Calu3 (cell line): ENCODE data around the gene FAM131A. TPM values are rescaled to one million over a fixed set of nuclear protein-coding genes. Genes with fewer than 3 reads are reported as not detected.

Source experiments
- BruUV-seq: library from RNA; stranded (reverse); fragments of 400-500 nt; replicated peaks from 2 replicates; lab custom pipeline; 2021; lab: Mats Ljungman, UMichigan
- CTCF ChIA-PET: fragments of 300-600 bp; sonication (Branson Sonifier 250); formaldehyde crosslinking; loops from one replicate; lab custom pipeline; 2022; ENCODE audit warnings: antibody characterized with exemption; lab: Charles Lee
- DNase-seq: peaks from one replicate; pipeline ENCODE4 v3.0.0; 2022
- H3K27ac Mint-ChIP-seq: one replicate; pipeline ENCODE4 v1.8.0; 2022; ENCODE audit warnings: mixed read lengths; ENCODE audit not compliant: unreplicated experiment
- H3K27me3 Mint-ChIP-seq: one replicate; pipeline ENCODE4 v1.8.0; 2022; ENCODE audit warnings: mixed read lengths; ENCODE audit not compliant: unreplicated experiment
- H3K36me3 Mint-ChIP-seq: one replicate; pipeline ENCODE4 v1.8.0; 2022; ENCODE audit warnings: mild to moderate bottlenecking, moderate library complexity, mixed read lengths; ENCODE audit not compliant: insufficient read depth, unreplicated experiment
- H3K4me1 Mint-ChIP-seq: one replicate; pipeline ENCODE4 v1.8.0; 2022; ENCODE audit warnings: mild to moderate bottlenecking, low read depth, mixed read lengths; ENCODE audit not compliant: unreplicated experiment
- H3K4me3 Mint-ChIP-seq: one replicate; pipeline ENCODE4 v1.8.0; 2022; ENCODE audit warnings: mild to moderate bottlenecking, low read depth, moderate library complexity, mixed read lengths; ENCODE audit not compliant: unreplicated experiment
- H3K9me3 Mint-ChIP-seq: one replicate; pipeline ENCODE4 v1.8.0; 2022; ENCODE audit warnings: low read depth, mixed read lengths; ENCODE audit not compliant: unreplicated experiment
- CTCF ChIP-seq: fragments of 200-600 bp; IDR thresholded peaks from one replicate; pipeline ENCODE4 v1.8.0; 2022; ENCODE audit warnings: antibody characterized with exemption; ENCODE audit not compliant: unreplicated experiment
- intact Hi-C: fragments of 100-400 bp; cut with micrococcal nuclease; formaldehyde crosslinking; loops from one replicate; pipeline ENCODE4 v1.10.0; 2022; ENCODE audit not compliant: unreplicated experiment
- total RNA-seq: library from RNA; stranded (reverse); gene quantifications from 2 replicates; pipeline ENCODE4 v1.2.3, GENCODE V29; 2022

The FAM131A gene
- total RNA-seq, 1 experiment from 2014 or later = 24.4 TPM

- CTCF ChIA-PET = interaction anchor here (0.9 kb wide), 1 partner anchor 29 kb away, joined by 3 read pairs; no protein-coding TSS in a partner anchor
- Mint-ChIP-seq H3K27me3 (no peaks in the 10 kb centered on the region), H3K4me3 (peak overlapping the region; percentile 8), H3K27ac (peak overlapping the region; percentile 43), H3K36me3 (peaks cover 90% of the 10 kb centered on the region), H3K9me3 (no peaks in the 10 kb centered on the region), H3K4me1 (peaks cover 52% of the 10 kb centered on the region)
- intact Hi-C loops = no loop called here
- no TSS peak for BruUV-seq
- DNase-seq = peak; percentile 53
- no peak for TF ChIP-seq CTCF
Measured at GRCh38 chr3:184334470-184335158, 2.8 kb upstream of the FAM131A start.

- peaks cover 83% of the 10 kb centered on the region for H3K36me3 Mint-ChIP-seq
- H3K27me3 Mint-ChIP-seq = no peaks in the 10 kb centered on the region
Measured at GRCh38 chr3:184335291-184335660, 2.1 kb upstream of the FAM131A start.

GRCh38 chr3:184335661-184336546 is 1.5 kb upstream of the FAM131A start:
- peak; percentile 97 for DNase-seq
- Mint-ChIP-seq H3K9me3 (no peaks in the 10 kb centered on the region), H3K27ac (peak overlapping the region; percentile 43), H3K36me3 (peaks cover 77% of the 10 kb centered on the region), H3K27me3 (no peaks in the 10 kb centered on the region), H3K4me1 (peaks cover 52% of the 10 kb centered on the region), H3K4me3 (peak overlapping the region; percentile 86)
- TSS peak; percentile 26 for BruUV-seq
- no peak for TF ChIP-seq CTCF
- CTCF ChIA-PET = interaction anchor here (0.6 to 0.9 kb wide), 2 partner anchors 10 to 31 kb away, joined by 3 read pairs; no protein-coding TSS in a partner anchor
- intact Hi-C loops = no loop called here

More at GRCh38 chr3:184335291-184335660, 2.1 kb upstream of the FAM131A start:
- no peak for DNase-seq
- H3K27ac Mint-ChIP-seq = peak overlapping the region; percentile 43
- BruUV-seq = no TSS peak
- intact Hi-C loops = no loop called here
- H3K4me1 Mint-ChIP-seq = peaks cover 48% of the 10 kb centered on the region
- TF ChIP-seq CTCF = no peak
- CTCF ChIA-PET = interaction anchor here (0.6 to 0.9 kb wide), 2 partner anchors 10 to 30 kb away, joined by 3 read pairs; no protein-coding TSS in a partner anchor
- peak overlapping the region; percentile 86 for H3K4me3 Mint-ChIP-seq
- no peaks in the 10 kb centered on the region for H3K9me3 Mint-ChIP-seq

- intact Hi-C loops = no loop called here
- Mint-ChIP-seq H3K27me3 (no peaks in the 10 kb centered on the region), H3K27ac (peak overlapping the region; percentile 43), H3K36me3 (peaks cover 69% of the 10 kb centered on the region), H3K9me3 (no peaks in the 10 kb centered on the region), H3K4me1 (peaks cover 56% of the 10 kb centered on the region), H3K4me3 (peak overlapping the region; percentile 86)
- CTCF ChIA-PET = interaction anchor here (1.7 kb wide), 1 partner anchor 9 kb away, joined by 4 read pairs; no protein-coding TSS in a partner anchor
- TF ChIP-seq CTCF = no peak
- BruUV-seq = TSS peak; percentile 47
- DNase-seq = no peak
Measured at GRCh38 chr3:184336547-184337398, 627 bp upstream of the FAM131A start.
